GM12874 (cell line): ENCODE results near the gene CHGA.

ENCODE experiments used
- CTCF ChIP-seq: IDR thresholded peaks from 2 replicates; pipeline ENCODE4 v1.5.1; 2011; ENCODE audit warnings: low read depth, mild to moderate bottlenecking, control low read depth, low read length, moderate library complexity; ENCODE audit not compliant: insufficient read depth

CHGA gene

GRCh38 chr14:92937051-92937937, 14.3 kb downstream of the CHGA start:
- no peak for TF ChIP-seq CTCF

GRCh38 chr14:92938235-92938875, 15.4 kb downstream of the CHGA start:
- no peak for TF ChIP-seq CTCF

- no peak for TF ChIP-seq CTCF
Observed at GRCh38 chr14:92938890-92939671, 16.1 kb downstream of the CHGA start.

GRCh38 chr14:92939699-92940098, 16.7 kb downstream of the CHGA start:
- no peak for TF ChIP-seq CTCF

GRCh38 chr14:92940543-92940942, 17.6 kb downstream of the CHGA start:
- TF ChIP-seq CTCF = no peak

GRCh38 chr14:92941531-92941930, 18.6 kb downstream of the CHGA start:
- no peak for TF ChIP-seq CTCF

- no peak for TF ChIP-seq CTCF
Observed at GRCh38 chr14:92942136-92942535, 19.2 kb downstream of the CHGA start.
